Measurements from ENCODE around the gene CAPZB.

Gene CAPZB

GRCh38 chr1:19404748-19405147, 80.6 kb downstream of the CAPZB start:
- DNase-seq: no peak

- no peak for DNase-seq
Observed at GRCh38 chr1:19403256-19403655, 82.1 kb downstream of the CAPZB start.

DNA sequence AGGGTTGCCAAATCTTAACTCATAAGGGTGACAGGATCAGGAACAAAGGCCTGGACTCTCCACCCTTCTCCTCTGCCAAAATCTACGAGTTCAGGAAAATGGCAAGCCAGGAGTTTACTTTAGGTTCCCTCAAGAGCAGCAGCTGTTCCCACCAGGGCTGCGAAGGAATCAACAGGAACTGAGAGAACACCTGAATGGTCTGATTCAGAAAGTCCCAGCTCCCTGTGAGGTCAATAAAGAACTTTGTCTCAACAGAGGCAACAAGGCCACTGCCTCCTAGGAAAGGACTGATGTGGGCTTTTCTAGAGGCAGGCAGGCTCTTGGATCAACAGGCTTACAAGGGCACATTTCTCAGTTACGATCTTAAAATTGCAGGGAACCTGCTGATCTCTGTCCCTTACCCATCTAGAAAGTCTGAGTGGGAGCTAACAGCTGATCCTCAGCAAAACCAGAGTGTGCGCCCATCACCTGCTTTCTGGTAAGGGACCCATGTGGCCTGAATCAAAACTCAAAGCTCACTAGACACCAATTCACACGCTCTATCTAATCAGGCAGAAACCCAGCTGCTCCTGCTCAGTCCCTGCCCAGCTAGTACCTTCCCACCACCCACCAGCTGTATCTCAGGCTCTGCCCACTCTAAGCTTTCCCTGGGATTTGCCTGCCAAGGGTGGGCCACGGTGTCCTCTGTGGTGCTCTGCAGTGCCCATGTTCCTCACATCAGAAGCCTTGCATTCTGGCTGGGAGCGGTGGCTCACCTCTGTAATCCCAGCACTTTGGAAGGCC, 83.1 kb downstream of the CAPZB start:
- no peak for DNase-seq

DNA sequence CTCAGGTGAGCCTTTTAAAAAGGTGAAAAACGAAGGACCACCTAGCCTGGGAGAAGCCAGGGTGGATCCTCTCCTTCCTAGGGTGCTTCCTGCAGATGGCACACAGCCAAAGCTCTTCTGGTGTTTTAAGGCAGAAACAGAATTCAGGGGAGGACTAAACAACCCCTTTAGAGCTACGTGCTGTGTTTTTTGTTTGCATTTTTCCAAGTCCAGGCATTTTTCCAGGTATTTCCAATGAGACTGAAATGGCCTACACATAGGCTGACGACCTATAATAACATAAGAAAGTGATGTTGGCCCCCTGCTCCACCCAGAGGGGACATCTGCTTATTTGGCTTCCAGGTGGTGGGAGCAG, 83.8 kb downstream of the CAPZB start:
- no peak for DNase-seq

DNA sequence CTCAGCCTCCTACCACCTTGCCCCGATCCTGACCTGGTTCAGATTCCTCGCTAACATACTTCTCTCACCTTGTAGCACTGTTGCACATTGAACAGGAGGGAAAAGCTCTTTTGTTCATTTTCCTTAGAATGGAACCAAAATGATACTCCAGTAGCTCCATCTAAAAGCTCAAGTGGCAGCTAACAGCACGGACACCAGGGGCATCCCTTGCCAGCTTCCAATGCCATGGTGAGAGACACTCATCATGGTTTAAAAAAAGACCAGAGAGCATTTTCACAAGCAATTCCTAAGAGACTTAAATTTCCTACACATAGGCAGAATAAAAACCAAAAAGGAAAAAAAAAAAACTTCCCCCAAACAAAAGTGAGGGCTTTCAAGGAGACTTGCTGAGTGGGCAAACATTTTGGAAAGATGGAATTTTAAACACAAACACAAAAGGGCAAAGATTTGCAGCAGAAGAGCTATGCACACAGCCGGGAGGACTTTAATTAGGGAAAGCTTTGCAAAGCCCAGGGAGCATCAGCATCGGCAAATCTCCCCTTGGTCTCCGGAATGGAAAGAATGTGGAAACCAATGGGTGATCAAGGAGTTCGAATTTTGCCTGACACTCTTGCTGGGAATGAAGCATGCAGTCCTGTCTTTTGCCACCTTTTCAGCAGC, 84.3 kb downstream of the CAPZB start:
- DNase-seq: no peak

- DNase-seq: no peak
Observed at GRCh38 chr1:19400192-19400611, 85.1 kb downstream of the CAPZB start.

DNA sequence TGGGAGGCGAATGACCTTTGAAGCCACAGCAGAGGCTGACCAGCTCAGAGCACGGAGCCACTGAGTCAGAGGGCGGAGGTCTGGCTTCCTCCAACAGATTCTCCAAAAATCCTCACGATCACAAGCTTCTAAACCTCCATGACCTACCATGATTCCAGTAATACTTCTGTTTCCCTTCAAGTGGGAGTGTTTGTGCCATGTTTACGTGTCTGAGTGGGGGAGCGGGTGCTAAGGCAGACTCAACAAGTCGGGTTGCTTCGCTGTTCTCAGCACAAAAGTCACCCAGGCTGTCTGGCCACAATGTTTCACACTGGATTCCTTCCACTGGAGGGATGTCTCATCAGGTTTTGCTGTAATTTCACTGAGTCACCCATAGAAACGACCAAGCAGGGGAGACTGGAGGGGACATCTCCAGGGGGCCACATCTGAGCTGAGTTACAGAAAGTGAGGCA, 87.0 kb downstream of the CAPZB start:
- no peak for DNase-seq

GRCh38 chr1:19397217-19397945, 88.0 kb downstream of the CAPZB start:
- DNase-seq: no peak

GRCh38 chr1:19396280-19396679, 89.1 kb downstream of the CAPZB start:
- no peak for DNase-seq

- no peak for DNase-seq
Observed at GRCh38 chr1:19395678-19396192, 89.6 kb downstream of the CAPZB start.

GRCh38 chr1:19393046-19393445, 92.3 kb downstream of the CAPZB start:
- DNase-seq: no peak

GRCh38 chr1:19392221-19392620, 93.1 kb downstream of the CAPZB start:
- no peak for DNase-seq

GRCh38 chr1:19391596-19391981, 93.8 kb downstream of the CAPZB start:
- DNase-seq: no peak

DNA sequence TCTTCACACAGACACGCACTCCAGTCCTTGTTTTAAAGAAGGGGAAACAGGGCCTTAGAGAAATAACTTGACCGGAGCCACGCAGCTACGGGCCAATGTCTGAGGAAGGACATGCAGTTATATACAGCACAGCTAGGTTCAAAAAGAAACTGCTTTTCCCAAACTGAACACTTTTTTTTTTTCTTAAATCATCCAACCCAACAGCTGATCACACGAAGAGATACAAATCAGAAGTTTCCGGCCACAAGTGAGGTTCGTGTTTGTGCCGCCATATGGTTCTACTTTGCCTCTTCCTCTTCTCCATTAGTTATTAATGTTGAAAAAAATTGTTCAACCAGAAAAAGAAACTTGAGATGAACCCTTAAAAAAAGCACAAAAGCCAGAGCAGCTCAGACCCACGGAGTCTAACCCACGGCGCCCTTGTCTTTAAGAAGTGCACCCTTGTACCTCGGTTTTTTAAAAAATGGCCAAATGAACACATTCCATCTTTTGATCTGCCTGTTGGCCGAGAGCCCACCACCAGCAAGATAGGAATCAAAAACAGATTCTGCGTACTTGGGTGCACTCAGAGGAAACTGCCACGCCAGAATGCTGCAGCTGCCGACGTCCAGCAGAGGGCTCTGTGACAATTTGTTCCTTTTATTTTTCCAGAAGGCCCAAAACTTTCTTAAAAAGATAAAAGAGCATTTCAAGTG, 94.3 kb downstream of the CAPZB start:
- peak; percentile 8 for DNase-seq

- no peak for DNase-seq
Observed at GRCh38 chr1:19390166-19390850, 95.0 kb downstream of the CAPZB start.

- DNase-seq: no peak
Observed at GRCh38 chr1:19388980-19389379, 96.4 kb downstream of the CAPZB start.

GRCh38 chr1:19387045-19387467, 98.3 kb downstream of the CAPZB start:
- no peak for DNase-seq

DNA sequence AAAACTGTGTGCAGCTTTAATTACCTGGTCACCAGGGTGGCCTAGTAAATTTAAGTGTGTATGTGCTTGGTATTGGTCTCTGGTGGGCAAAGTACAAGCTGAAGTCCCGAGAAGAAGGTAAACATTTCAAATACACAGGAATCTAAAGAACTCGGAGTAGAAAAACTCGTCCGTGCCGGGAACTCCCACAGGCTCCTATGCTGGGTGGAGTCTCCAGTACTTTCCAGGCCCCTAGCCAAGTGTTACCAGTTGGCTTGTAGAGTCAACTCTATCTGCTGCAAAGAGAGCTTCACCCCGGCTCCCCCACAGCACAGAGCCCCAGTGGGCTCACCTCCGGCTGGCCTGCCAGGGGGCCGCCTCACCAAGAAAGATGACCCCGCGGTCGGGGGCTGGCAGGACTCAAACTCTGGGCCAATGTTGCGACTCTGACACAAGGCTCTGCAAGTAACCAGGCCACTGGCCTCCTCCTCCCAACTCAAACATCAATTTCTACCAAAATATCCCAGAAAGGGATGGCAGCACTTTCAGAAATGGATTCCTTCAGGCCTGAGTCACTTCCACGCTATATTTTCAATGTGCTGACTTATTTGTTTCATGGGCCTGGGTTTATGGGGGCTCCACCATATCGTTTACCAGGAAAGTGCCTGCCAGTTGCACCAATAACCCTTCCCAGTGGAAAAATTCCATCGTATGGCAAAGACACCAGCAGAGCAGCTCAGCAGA, 99.3 kb downstream of the CAPZB start:
- DNase-seq: no peak

DNA sequence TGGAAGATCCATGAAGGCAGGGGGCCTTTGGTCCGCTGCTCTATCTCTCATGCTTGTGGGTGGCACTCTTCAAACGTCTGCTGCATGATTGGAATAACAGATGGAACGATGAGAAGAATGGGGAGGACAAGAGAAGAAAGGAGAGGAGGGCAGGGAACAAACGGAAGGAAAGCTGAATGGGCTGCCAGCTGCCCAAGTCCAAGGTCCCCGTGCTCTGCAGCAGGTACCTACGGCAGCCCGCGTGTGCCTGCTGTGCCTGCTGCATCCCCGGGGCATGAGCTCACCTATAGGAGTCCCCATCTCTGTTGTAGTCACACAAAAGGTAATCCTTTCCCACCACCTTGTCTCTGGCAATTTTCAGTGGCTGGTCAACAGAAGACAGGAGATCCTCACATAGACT, 100.1 kb downstream of the CAPZB start:
- no peak for DNase-seq

DNA sequence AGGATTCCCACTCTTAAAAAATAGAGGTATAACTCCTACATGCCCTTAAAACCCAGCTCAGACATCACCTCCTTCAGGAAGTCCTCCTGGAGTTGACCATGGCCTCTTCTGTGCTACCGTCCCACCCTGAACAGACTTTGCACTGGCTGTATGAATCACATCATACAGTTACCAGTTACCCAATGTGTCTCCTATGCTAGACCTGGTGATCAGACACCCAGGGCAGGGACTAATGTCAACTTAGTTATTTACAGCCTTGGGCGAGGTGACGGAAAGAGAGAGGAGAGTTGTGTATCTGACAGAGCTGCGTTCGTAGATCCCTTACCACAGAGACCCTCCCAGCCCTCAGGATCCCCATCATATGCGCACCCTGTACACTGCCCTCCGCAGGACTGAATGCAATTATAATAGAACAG, 100.6 kb downstream of the CAPZB start:
- no peak for DNase-seq

DNA sequence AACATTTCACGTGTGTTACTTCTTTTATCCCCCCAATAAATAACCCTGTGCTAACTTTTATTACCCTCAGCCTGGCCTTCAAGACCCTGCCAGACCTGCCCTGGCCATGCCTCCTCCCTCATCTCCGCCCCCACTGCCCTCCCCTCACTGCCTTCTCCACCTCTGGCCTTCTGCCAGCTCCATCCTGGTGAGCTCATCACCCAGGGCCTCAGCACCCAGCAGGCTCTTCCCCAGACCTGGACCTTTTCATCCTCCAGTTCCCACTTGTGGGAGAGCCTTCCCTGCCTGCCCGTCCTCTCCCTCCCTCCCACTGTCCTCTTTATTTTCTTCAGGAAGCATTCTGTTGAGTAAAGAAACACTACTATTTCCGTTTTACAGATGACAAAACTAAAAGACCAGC, 101.2 kb downstream of the CAPZB start:
- DNase-seq: no peak

- no peak for DNase-seq
Observed at GRCh38 chr1:19382222-19382621, 103.1 kb downstream of the CAPZB start.

Measured in NCI-H1694 (cell line).